ENCODE data around the gene GSTA2.
"Not testable (repeated sequence)": the region's sequence is repeated elsewhere in the genome, so short reads cannot be mapped to it uniquely, and the experiment has no call there.

GSTA2 gene

DNA sequence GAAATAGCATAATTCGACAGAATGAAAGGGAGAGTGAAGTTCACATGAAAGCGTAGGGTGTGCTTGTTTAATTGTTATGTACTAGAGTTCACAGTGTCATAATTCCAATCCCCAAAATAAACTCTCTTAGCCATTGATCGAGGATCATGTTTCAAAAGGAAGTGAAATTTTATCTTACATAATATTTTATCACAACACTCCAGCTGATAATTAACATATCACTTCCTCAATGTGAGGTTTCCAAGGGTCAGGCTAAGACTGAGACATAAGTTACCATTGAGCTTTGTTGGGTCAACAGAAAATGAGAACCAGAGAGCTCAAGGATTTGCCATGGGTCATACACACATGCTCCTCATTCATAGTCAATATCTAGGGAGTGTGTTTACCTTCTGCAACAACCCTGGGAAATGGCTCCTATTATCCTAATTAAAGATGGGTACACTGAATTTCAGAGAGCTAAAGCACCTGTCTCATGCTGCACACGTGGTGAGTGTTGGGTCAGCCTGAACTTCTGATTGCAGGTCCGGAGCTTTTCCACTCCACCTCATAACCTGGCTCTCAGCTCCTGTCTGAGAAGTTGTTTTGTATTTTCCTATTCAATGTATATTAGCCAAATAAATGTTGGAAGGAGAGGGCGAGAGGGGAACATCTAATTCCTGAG lies 3.0 kb downstream of the GSTA2 start:
- no peak for DNase-seq (ENCODE audit: low read depth)

DNA sequence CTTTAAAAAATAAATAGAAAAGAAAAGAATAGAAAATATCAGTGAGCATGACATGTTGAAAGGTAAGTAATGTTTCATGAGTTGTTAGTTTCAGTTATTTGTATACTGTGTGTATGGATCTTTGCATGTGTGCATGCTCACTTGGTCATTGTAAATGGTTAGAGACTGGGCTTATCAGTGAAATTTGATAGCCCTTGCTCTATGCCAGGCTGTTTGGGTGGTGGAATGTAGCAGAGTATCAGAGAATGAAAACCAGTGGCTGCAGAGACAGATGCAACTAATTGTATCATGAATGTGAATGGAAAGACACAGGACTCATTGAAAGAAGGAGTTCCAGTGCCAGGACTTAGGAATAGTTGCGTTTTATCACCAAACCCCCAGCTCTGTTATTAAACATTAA lies 4.2 kb downstream of the GSTA2 start:
- no peak for DNase-seq (ENCODE audit: low read depth)

DNA sequence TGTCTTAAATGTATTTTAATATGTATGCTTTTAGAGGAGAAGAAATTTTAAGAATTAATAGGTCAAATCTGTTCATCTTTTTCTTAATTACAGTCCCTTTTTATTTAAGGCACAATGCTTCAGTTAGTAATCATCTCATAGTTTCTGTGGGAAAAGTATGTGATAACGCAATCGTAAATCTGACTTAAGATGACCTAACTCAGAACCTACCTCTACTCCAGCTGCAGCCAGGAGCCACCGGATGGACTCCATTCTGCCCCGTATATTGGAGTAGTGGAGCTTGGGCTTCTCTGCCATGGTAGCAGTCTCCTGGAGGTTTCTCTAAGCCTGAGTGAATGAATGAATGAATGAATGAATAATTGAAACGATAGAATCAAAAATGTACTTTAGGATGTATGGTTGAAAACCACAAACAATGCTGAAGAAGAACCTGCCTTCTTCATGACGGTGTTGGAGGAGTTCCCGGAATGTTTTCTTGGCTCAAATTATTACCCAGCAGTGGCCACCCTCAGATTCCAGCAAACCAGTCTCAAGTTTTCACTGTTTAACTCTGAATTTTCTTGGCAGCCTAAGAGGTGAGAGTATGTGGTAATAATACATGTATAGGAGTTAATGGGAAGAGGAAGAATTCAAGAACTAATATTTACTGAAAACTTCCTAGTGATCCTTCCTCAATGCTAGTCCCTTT lies 5.5 kb downstream of the GSTA2 start:
- not testable (repeated sequence) for DNase-seq (ENCODE audit: low read depth)

DNA sequence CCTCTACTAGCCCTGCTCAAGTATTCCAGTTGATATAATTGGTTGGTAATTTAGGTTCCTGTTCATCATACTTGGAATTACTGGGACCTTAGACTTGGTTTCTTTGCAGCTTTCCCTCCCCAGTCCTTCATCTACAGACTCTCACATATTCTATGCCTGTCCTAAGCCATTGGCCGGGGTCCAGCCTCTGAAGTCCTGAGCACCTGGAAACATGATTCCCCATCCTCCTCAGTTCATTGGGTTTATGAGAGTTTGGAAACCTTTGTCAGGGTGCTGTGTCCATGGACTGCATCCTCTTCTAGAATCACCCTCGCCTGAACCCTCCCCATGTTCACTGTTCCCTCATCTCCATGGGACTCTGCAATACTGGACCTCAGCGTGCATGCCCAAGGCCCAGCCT lies 8.8 kb downstream of the GSTA2 start:
- no peak for DNase-seq (ENCODE audit: low read depth)

DNA sequence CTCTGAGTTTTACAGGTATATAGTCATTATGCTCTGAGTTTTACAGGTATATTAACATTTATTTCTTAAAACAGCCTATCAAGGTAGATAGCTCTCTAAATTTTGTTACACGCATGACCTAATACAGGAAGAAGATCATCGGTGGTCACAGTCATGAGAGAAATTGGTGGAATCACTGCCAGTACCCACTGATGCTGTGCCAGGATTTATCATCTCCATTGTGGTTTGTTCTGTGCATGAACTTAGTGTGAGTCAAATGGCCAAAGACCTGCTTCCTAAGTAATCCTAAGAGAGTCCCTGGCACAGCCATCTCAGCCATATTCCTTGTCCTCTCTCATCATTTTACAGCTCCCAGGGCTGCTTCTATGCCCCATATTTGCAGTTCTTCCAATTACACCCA lies 10.1 kb downstream of the GSTA2 start:
- not testable (repeated sequence) for DNase-seq (ENCODE audit: low read depth)

DNA sequence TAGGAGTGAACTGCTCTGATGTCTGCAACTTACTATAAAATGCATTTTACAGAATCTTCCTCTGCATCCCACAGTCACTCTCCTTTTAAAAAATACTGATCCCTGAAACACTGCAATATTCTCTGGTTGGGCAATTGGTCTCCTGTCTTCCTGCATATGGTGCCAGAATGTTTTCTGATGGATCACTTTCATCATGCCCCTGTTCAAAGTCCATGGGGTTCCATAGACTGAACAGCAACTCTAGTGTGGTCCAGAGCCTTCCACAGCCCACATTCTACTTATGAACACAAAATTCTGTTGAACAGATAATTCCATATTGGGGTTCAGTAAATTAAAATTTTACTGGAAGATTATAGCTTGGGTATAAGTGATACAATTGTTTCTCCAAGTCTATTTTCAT lies 11.0 kb downstream of the GSTA2 start:
- DNase-seq (ENCODE audit: low read depth): no peak

DNA sequence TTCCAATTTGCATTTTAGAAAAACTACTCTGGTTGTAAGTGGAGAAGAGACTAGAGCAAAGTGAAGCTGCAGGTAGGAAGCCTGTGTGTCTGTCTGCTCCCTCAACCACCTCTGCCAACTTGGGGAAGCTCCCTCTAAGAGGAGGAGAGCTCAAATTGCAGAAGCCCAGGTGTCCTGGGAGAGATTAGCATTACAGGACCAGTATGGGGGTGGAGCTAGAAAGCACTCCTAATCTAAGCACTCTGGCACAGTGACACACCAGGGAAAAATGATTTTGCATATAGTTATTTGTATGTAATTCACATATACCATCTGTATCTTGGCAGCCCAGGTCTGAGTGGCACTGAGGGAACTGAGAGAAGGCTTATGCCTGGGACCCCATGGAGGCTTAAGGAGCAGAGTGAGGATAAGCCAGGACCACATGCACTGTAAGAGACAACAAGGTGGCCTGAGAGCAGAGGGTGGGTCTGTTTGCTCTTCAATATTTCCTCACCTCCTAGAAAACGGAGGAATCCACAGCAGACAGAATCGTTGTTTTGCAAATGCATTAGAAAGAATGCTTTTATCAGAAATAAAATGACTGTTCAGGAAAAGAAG lies 13.6 kb downstream of the GSTA2 start:
- no peak for DNase-seq (ENCODE audit: low read depth)

DNA sequence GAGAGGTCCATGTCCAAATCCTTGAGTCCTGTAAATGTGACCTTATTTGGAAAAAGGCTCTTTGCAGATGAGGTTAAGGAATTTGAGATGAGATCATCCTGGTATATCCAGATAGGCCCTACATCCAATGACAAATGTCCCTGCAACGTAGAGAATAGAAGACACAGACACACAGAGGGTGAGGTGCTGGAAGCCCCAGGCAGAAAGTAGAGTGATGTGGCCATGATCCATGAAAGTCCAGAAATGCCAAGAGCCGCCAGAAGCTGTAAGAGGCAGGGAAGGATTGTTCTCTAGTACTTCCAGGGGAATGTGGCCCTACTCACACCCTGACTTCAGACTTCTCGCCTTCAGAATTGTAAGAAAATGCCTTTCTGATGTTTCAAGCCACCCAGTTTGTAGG lies 16.0 kb downstream of the GSTA2 start:
- DNase-seq (ENCODE audit: low read depth): not testable (repeated sequence)

DNA sequence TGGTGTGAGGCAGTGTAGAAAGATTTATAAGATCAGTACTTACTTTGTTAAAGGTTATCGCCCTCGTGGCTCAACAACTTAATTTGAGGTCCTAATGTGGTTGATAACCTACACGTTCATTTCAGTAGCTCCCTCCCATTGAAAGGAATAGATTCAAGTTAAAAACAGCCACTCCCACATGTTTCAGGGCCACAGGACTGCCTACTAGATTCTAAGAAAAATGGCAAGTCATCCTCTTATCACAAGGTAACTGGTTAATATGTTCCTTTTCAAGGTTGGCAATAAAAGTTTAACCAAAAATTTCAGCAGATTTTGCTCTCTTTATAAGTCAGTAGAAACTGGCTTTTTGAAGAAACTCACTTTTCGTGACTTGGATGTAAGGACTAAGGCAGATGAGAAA lies 17.1 kb downstream of the GSTA2 start:
- no peak for DNase-seq (ENCODE audit: low read depth)

DNA sequence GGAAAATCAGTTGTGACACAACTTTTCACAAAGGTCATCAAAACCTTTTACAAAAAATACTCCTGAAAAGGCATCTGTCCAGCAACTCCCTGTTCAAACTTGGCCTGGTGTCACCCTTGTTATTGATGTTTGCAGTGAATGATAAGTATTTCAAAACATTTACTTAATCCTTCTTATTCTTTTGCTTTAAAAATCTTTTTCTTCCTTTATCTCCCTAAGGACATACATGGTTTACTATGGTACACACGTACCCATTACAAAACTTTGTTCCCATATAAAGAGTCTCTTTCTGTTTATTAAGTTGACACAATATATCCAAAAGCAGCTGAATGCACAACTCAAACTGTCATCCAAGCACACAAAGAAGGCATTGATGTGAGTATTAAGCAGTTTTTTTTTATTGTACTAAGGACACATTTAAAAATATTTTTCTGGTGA lies 17.5 kb downstream of the GSTA2 start:
- DNase-seq (ENCODE audit: low read depth): no peak

DNA sequence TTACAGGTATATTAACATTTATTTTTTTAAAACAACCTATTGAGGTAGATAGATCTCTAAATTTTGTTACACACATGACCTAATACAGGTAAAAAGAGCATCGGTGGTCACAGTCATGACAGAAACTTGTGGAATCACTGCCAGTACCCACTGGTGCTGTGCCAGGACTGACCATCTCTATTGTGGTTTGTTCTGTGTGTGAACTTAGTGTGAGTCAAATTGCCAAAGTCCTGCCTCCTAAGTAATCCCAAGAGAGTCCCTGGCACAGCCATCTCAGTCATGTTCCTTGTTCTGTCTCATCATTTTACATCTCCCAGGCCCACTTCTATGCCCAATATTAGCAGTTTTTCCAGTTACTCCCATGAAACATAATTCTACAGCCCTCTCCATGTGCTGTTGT lies 21.4 kb downstream of the GSTA2 start:
- no peak for DNase-seq (ENCODE audit: low read depth)

DNA sequence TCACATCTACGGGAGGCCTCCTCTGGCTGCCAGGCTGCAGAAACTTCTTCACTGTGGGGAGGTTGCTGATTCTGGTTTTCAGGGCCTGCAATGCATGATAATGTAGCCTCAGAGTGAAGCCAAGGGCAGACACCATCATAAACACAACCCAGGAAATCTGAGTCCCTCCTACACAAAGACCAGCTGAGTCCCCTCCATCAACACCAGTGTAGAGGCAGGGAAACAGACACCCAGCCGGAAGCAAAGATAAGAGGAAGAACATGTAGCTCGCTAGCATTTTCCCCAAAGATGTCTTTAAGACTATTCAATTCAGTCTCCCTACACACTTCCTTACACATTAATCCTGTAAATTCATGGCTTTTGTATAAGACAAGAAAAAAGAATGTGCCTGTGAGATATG lies 23.6 kb downstream of the GSTA2 start:
- DNase-seq (ENCODE audit: low read depth): no peak

DNA sequence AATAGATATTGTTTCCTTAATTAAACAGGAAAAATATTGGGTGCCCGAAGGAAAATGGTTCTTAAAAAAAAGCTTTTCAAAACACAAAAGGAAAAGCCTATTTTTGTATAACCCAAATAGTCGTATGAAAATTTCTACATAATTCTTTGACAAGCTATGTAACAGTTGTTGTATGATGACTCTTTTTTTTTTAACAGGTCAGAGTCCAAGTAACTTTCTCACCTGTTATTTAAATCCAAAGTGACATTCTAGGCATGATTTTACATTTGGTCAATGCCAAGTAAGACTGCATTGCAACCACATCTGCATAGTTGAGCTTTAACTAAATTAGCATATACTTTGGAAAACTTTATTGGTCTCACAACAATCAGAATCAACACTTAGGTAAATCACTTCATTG lies 24.1 kb downstream of the GSTA2 start:
- no peak for DNase-seq (ENCODE audit: low read depth)

DNA sequence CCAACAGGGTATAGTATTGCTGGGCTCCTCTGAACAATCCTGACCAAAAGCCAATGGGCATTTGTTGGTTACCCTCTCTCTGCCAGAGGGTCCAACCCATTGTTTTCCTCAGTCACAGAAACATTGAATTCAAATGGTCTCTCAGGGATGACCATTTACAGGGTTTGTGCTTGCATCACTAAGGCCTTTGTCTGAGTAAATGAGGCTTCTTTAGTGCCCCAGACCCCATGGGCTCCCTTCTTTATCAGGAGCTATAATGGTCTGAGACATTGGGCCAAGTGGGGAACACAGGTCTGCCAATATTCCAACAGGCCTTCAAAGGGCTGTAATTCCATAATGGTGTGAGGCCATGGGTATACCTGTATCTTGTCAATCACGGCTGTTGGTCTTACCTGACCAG lies 27.1 kb downstream of the GSTA2 start:
- no peak for DNase-seq (ENCODE audit: low read depth)

DNA sequence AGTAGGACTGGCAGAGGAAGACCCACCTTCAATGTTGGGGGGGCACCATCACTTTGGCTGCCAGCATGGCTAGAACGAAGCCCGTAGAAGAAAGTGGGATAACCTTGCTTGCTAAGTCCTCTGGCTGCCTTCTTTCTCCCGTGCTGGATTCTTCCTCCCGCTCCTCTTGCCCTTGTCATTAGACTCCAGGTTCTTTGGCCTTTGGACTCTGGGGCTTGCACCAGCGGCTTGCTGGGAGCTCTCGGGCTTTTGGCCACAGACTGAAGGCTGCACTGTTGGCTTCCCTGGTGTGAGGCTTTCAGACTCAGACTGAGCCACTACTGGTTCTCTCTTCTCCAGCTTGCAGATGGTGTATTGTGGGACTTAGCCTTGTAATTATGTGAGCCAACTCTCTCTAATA lies 28.2 kb downstream of the GSTA2 start:
- no peak for DNase-seq (ENCODE audit: low read depth)

DNA sequence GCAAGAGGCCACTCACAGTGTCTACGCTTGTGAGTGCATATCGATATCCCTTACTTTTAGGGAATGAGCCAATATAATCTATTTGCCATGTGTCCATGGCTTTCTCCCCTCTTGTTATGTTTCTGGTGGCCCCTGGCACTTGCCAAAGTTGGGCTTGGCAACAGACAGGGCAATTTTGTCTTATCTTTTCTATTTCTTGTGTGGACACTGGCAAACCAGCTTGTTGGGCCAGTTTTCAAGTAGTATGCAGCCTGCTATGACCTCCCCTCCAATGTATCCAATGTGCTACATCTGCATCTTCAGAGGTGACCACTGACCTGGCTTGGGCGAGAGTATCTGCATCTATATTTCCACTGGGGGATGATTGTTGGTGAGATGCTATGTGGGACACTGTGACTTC lies 29.2 kb downstream of the GSTA2 start:
- no peak for DNase-seq (ENCODE audit: low read depth)

DNA sequence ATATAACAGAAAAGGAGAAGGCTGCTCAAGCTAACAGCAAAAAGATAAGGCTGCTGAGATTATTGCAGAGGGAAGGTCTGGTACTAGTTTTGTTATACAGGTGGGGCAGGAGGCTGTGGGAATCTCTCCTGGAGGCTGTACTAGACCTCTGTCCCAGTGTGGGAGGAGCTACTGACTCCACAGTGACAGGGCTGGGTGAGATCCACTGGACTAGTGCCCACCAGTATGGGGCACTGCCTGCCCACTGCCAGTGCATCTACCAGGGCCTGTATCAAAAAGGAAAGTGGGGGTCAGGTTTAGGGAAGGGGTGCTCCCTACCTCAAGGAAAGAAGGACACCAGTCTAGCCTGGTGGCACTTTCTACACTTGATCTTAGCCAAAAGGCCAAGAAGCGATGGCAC lies 30.1 kb downstream of the GSTA2 start:
- DNase-seq (ENCODE audit: low read depth): no peak

DNA sequence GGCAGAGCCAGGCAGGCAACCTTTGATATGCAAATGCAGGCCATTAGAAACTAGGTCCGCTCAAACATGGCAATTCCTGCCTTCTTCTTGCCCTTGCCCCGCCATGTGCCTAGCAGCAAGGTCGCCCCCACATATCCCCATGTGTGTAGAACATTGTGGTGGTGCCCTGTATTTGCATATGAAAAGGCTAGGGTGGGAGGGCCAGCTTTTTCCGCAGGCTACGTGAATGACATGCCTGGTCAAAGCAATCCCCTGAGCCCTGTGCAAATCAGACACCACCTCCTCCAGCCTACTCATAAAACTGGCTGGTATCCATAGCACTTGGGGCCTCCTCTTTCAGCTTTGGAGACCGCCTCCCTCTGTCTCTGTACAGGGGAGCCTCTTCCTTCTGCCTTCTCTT lies 31.6 kb downstream of the GSTA2 start:
- DNase-seq (ENCODE audit: low read depth): no peak

DNA sequence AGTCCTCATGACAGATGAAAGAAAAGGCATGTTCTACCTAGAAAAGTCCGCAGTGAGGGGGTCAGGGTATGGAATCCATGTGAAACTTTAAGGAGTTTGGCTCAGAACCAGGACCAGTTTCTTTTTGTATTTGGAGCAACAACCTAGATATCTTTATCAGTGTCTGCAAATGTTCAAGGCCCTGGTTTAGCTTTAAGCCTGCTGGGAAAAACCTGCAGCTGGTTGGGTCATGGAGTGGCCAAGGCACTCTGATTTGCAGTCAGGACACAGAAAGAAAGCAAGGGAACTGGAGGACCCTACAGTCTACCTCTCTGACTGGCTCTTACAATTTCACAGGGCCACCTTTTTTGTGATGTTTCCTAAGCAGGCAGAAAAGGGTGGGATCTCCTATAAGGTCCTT lies 33.7 kb downstream of the GSTA2 start:
- no peak for DNase-seq (ENCODE audit: low read depth)

DNA sequence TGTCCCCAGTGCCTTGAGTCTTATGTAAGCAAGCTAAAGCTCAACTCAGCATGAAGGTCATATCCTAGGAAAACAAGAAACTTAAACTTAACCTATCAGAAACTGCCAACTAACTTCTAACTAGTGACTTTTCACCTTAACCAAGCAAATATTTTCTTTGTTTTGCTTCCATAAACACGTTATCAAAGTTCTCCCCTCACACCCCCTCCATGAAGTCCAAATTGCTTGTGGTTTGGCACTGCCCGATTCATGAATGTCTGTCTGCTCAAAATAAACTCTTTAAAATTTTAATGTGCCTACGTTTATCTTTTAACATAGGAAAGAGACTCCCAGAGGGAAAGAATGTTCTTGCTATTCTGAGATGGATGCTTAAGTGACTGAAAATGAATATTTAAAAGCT lies 34.9 kb downstream of the GSTA2 start:
- no peak for DNase-seq (ENCODE audit: low read depth)

DNA sequence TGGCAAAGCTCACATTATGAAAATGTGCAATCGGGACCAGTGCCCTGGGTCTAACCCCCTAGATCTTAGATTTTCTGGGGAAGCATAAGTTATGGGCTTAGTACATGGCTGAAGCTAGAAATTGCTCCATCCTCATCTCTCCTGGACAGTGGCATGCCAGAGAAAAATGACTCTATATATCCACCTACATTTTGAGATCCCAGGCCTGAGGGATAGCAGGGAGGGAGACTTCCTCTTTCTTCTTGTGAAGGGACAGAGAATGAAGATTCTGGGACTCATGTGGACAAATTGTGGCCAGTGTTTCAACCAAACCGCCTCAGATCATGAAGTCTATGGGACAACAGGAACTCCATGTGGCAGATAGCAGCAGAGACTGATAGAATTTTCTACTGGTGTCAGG lies 35.4 kb downstream of the GSTA2 start:
- no peak for DNase-seq (ENCODE audit: low read depth)

DNA sequence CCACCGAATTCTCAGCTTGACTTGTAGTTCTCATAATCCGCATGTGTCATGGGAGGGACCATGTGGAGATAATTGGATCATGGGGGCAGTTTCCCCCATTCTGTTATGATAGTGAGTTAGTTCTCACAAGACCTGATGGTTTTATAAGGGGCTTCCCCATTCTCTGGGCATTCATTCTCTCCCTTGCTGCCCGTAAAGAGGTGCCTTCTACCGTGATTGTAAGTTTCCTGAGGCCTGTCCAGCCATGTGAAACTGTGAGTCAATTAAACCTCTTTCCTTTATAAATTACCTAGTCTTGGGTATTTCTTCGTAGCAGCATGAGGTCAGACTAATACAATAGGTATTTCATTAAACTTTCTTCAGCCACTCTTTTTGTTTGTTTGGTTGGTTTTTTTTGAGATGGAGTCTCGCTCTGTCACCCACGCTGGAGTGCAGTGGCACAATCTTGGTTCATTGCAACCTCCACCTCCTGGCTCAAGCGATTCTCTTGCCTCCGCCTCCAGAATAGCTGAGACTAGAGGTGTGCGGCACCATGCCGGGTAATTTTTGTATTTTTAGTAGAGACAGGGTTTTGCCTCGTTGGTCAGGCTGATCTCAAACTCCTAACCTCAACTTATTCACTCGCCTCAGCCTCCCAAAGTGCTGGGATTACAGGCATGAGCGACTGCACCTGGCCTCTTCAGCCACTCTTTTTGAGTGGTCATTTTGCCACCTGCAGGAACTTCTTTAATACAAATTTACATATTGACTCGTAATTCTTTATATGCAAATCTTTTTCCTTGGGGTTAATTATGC lies 36.3 kb downstream of the GSTA2 start:
- no peak for DNase-seq (ENCODE audit: low read depth)

DNA sequence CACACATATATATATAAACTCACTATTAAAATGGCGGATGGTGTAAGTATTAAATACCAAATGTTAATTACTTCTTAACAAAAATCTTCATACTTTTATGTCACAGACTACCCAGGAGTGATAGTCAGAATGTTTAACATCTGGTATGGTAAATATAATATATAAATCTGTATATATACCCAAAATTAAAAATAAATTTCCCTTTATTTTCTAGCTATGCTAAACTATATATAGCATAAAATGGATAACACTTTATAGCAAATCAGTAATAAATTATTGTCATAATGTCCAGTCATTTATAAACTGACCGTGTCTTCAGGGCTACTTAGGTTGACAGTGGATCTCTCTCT lies 37.1 kb downstream of the GSTA2 start:
- DNase-seq (ENCODE audit: low read depth): no peak

Data from non-pigmented ciliary epithelial cell (primary cell).